Endodermal cell (in vitro differentiated cells): ENCODE data around the gene CD300E. TPM values are rescaled to one million over a fixed set of nuclear protein-coding genes. Genes with fewer than 3 reads are reported as not detected.

Experiments used
- DNase-seq: peaks from one replicate; pipeline ENCODE4 v3.0.0-alpha.2; 2017
- H3K27ac ChIP-seq: 2 replicates; pipeline ENCODE4 v1.5.1; 2013; ENCODE audit warnings: mild to moderate bottlenecking, low read depth, low read length, moderate library complexity
- H3K27me3 ChIP-seq: 2 replicates; pipeline ENCODE4 v1.6.1; 2013; ENCODE audit warnings: mild to moderate bottlenecking, low read length, moderate library complexity; ENCODE audit not compliant: insufficient read depth, control insufficient read depth, poor library complexity, severe bottlenecking
- H3K36me3 ChIP-seq: 2 replicates; pipeline ENCODE4 v1.7.0; 2013; ENCODE audit warnings: mild to moderate bottlenecking, low read length, moderate library complexity; ENCODE audit not compliant: control insufficient read depth, insufficient read depth
- H3K4me1 ChIP-seq: one replicate; pipeline ENCODE4 v1.7.0; 2013; ENCODE audit warnings: low read length; ENCODE audit not compliant: control insufficient read depth, insufficient read depth
- H3K4me3 ChIP-seq: 2 replicates; pipeline ENCODE4 v1.5.1; 2013; ENCODE audit warnings: mild to moderate bottlenecking, low read length, moderate library complexity
- H3K9ac ChIP-seq: 2 replicates; pipeline ENCODE4 v1.6.1; 2013; ENCODE audit warnings: mild to moderate bottlenecking, low read length, moderate library complexity; ENCODE audit not compliant: poor library complexity, severe bottlenecking; ENCODE audit errors: extremely low read depth
- H3K9me3 ChIP-seq: 2 replicates; pipeline ENCODE4 v1.6.1; 2013; ENCODE audit warnings: mild to moderate bottlenecking, low read length, moderate library complexity; ENCODE audit not compliant: control insufficient read depth
- H3K27ac Mint-ChIP-seq: 2 replicates; pipeline ENCODE4 v1.8.0; 2020; ENCODE audit warnings: mixed read lengths
- H3K27me3 Mint-ChIP-seq: 2 replicates; pipeline ENCODE4 v1.8.0; 2021; ENCODE audit warnings: mild to moderate bottlenecking, mixed read lengths; ENCODE audit not compliant: insufficient read depth
- H3K36me3 Mint-ChIP-seq: 2 replicates; pipeline ENCODE4 v1.8.0; 2020; ENCODE audit warnings: low read depth, mixed read lengths
- H3K4me1 Mint-ChIP-seq: 2 replicates; pipeline ENCODE4 v1.8.0; 2020; ENCODE audit warnings: mixed read lengths
- H3K4me3 Mint-ChIP-seq: 2 replicates; pipeline ENCODE4 v1.8.0; 2020; ENCODE audit warnings: mild to moderate bottlenecking, moderate library complexity, mixed read lengths
- H3K9me3 Mint-ChIP-seq: 2 replicates; pipeline ENCODE4 v1.8.0; 2020; ENCODE audit warnings: mild to moderate bottlenecking, mixed read lengths
- WGBS, 2 experiments: methylation state at CpG; one replicate each; pipeline versions ENCODE4 v1.1.5 to v1.1.7; 2013; ENCODE audit warnings: missing lambda C conversion rate in 2 of 2, mixed read lengths in 1 of 2; ENCODE audit not compliant: insufficient coverage in 1 of 2, insufficient read length in 1 of 2; 5-methylcytosine and 5-hydroxymethylcytosine counted together
- total RNA-seq, 2 donors: library from RNA; stranded (reverse); fragmentation: NEBNext Ultra II Directional in 1 of 2; extraction: Animal tissue kit (Norgen Biotek cat#: 25700) in 1 of 2; gene quantifications; 2 replicates in 1 of 2; 3 replicates in 1 of 2; pipeline ENCODE4 v1.2.1, GENCODE V29; 2021
- TF ChIP-seq, protein P1 (sequence below): fragments of 200-600 bp; sonication (generic); conservative IDR thresholded peaks from 2 replicates; pipeline ENCODE4 v1.5.0; 2021; ENCODE audit warnings: antibody characterized with exemption, mild to moderate bottlenecking

The CD300E gene
- total RNA-seq, 2 donors from 2014 or later, result 0.75 to 1.5 TPM

DNA sequence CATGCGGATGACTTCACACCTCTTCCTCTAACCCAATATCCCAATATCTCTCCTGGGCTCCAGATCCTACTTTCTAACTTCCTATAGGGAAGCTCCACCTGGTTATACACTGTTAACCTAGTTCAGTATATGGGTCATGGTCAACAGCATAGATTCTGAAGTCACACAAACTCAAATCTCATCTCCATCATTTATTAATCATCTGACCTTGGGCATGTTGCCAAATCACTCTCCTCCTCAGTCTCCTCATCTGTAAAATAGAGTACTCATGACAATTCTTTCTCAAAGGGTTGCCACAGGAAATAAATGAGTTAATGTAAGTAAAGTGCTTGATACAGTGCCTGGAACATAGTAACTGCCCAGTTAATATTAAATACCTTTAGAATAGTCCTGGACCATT is 593 bp upstream of the CD300E start:
- H3K9me3 ChIP-seq, result peaks cover 19% of the 10 kb centered on the region
- Mint-ChIP-seq H3K27ac (no peak overlapping the region), H3K36me3 (peaks cover 19% of the 10 kb centered on the region), H3K9me3 (peaks cover 14% of the 10 kb centered on the region), H3K4me3 (no peak overlapping the region), H3K27me3 (peaks cover 36% of the 10 kb centered on the region), H3K4me1 (no peaks in the 10 kb centered on the region)
- no peaks in the 10 kb centered on the region for H3K27me3 ChIP-seq
- no peak for DNase-seq
- no peak overlapping the region for H3K27ac ChIP-seq
- H3K36me3 ChIP-seq, result peaks cover 6% of the 10 kb centered on the region
- H3K4me3 ChIP-seq, result no peak overlapping the region
- WGBS, 2 experiments, result 88 to 100% methylated on average over 1 of the region's 1 CpG
- TF ChIP-seq, protein P1, sequence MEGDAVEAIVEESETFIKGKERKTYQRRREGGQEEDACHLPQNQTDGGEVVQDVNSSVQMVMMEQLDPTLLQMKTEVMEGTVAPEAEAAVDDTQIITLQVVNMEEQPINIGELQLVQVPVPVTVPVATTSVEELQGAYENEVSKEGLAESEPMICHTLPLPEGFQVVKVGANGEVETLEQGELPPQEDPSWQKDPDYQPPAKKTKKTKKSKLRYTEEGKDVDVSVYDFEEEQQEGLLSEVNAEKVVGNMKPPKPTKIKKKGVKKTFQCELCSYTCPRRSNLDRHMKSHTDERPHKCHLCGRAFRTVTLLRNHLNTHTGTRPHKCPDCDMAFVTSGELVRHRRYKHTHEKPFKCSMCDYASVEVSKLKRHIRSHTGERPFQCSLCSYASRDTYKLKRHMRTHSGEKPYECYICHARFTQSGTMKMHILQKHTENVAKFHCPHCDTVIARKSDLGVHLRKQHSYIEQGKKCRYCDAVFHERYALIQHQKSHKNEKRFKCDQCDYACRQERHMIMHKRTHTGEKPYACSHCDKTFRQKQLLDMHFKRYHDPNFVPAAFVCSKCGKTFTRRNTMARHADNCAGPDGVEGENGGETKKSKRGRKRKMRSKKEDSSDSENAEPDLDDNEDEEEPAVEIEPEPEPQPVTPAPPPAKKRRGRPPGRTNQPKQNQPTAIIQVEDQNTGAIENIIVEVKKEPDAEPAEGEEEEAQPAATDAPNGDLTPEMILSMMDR, result no peak
- H3K4me1 ChIP-seq, result no peaks in the 10 kb centered on the region
- H3K9ac ChIP-seq, result no peak overlapping the region

DNA sequence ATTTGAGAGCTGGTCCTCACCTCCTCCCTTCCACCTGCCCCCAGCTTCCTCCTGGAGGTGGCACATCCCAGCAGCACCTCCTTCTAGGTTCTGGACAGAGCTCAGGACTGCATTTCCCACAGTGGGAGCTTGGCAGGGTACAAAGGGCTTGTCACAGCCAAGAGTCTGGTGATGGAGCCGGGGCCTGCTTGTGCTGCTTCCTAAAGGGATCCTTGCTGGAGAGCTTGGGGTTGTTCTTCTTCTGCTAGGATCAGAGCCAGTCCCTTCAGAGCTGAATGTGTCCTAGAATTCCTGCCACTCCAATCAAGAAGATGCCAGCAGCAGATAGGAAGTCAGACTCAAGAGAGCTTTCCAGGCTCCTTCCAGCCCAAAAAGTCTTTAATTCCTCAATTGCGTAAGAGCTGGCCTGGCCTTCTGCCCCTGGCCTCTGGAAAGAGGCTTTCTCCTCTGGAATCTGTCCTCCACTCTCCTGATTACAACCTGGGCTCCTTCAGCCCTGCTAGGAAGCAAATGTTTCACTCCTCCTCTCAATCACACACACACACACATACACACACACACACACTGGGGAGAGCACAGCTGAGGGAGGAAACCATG is 4.4 kb downstream of the CD300E start:
- Histone ChIP-seq H3K9ac (no peak overlapping the region), H3K36me3 (no peaks in the 10 kb centered on the region), H3K9me3 (no peaks in the 10 kb centered on the region), H3K27me3 (no peaks in the 10 kb centered on the region), H3K4me1 (no peaks in the 10 kb centered on the region), H3K4me3 (no peak overlapping the region), H3K27ac (no peak overlapping the region)
- Mint-ChIP-seq H3K36me3 (peaks cover 3% of the 10 kb centered on the region), H3K4me3 (no peak overlapping the region), H3K4me1 (no peaks in the 10 kb centered on the region), H3K27ac (no peak overlapping the region), H3K27me3 (peaks cover 43% of the 10 kb centered on the region), H3K9me3 (no peaks in the 10 kb centered on the region)
- 92 to 100% methylated on average over 1 to 2 of the region's 2 CpGs for WGBS, 2 experiments
- TF ChIP-seq, protein P1, result no peak
- no peak for DNase-seq

DNA sequence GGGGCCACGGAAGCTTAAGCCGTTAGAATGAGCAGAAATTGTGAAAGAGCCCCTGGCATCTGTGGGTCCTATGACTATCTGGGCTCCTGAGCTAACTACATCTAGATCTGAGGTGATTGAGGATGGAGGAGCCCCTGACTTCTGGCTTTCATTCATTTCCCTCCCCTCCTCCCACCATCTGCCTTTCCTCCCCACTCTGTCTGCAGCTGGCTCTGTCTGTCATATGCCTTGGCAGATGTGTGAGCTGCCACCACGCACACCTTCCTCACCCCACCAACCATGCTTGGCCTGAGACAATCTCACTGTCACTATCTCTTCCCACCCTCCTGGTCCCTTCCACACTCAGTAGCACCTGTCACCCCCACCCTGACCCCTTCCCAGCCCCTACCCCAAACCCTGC is 5.1 kb downstream of the CD300E start:
- H3K27me3 Mint-ChIP-seq, result peaks cover 43% of the 10 kb centered on the region
- no peak overlapping the region for H3K27ac Mint-ChIP-seq
- Histone ChIP-seq H3K36me3 (no peaks in the 10 kb centered on the region), H3K9me3 (no peaks in the 10 kb centered on the region), H3K27ac (no peak overlapping the region), H3K4me3 (no peak overlapping the region), H3K9ac (no peak overlapping the region), H3K4me1 (no peaks in the 10 kb centered on the region), H3K27me3 (no peaks in the 10 kb centered on the region)
- TF ChIP-seq, protein P1, result no peak
- WGBS, 2 experiments, result 76 to 84% methylated on average over 2 to 3 of the region's 3 CpGs
- H3K9me3 Mint-ChIP-seq, result no peaks in the 10 kb centered on the region
- no peak for DNase-seq
- H3K4me3 Mint-ChIP-seq, result no peak overlapping the region
- H3K36me3 Mint-ChIP-seq, result peaks cover 3% of the 10 kb centered on the region
- no peaks in the 10 kb centered on the region for H3K4me1 Mint-ChIP-seq
